Ishikawa (cell line): ENCODE results near the gene ASTN2.

Experiments
- FOXM1 ChIP-seq: IDR thresholded peaks from 2 replicates; pipeline ENCODE4 v1.6.1; 2012; ENCODE audit warnings: low read depth, borderline replicate concordance
- RAD21 ChIP-seq: IDR thresholded peaks from 2 replicates; pipeline ENCODE4 v1.6.1; 2012; ENCODE audit warnings: low read depth
- TF ChIP-seq, protein P1 (sequence below): IDR thresholded peaks from 2 replicates; pipeline ENCODE4 v1.6.1; 2012; ENCODE audit warnings: low read depth, mild to moderate bottlenecking

DNA sequence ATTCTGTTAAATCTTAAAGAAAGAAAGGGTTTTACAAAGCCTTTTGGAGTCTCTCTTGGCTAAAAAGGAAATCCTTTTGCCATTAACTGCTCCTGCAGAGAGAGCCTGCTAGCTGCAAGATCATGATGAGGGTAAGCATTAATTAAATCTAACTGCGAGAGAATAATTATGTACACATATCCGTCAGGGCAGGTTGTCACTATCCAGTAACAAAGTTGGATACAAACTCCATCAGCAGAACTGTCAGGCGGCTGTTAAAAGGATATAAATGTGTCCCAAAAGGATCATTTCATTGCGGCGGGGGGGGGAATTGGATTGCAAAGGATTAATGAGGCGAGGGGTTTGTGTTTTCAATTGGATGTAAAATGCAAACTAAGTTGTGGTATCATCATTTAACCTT, 289.3 kb downstream of the ASTN2 start:
- TF ChIP-seq RAD21, result no peak
- no peak for TF ChIP-seq FOXM1
- TF ChIP-seq, protein P1, sequence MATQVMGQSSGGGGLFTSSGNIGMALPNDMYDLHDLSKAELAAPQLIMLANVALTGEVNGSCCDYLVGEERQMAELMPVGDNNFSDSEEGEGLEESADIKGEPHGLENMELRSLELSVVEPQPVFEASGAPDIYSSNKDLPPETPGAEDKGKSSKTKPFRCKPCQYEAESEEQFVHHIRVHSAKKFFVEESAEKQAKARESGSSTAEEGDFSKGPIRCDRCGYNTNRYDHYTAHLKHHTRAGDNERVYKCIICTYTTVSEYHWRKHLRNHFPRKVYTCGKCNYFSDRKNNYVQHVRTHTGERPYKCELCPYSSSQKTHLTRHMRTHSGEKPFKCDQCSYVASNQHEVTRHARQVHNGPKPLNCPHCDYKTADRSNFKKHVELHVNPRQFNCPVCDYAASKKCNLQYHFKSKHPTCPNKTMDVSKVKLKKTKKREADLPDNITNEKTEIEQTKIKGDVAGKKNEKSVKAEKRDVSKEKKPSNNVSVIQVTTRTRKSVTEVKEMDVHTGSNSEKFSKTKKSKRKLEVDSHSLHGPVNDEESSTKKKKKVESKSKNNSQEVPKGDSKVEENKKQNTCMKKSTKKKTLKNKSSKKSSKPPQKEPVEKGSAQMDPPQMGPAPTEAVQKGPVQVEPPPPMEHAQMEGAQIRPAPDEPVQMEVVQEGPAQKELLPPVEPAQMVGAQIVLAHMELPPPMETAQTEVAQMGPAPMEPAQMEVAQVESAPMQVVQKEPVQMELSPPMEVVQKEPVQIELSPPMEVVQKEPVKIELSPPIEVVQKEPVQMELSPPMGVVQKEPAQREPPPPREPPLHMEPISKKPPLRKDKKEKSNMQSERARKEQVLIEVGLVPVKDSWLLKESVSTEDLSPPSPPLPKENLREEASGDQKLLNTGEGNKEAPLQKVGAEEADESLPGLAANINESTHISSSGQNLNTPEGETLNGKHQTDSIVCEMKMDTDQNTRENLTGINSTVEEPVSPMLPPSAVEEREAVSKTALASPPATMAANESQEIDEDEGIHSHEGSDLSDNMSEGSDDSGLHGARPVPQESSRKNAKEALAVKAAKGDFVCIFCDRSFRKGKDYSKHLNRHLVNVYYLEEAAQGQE, result no peak
